SW 1271 (cell line): Measurements from ENCODE around the gene GPR152.
"Not testable (repeated sequence)": the region's sequence is repeated elsewhere in the genome, so short reads cannot be mapped to it uniquely, and the experiment has no call there.

Experiments
- DNase-seq, 2 experiments: peaks; one replicate each; lab custom pipeline; 2025; lab: John Stamatoyannopoulos, UW

GPR152 gene

DNA sequence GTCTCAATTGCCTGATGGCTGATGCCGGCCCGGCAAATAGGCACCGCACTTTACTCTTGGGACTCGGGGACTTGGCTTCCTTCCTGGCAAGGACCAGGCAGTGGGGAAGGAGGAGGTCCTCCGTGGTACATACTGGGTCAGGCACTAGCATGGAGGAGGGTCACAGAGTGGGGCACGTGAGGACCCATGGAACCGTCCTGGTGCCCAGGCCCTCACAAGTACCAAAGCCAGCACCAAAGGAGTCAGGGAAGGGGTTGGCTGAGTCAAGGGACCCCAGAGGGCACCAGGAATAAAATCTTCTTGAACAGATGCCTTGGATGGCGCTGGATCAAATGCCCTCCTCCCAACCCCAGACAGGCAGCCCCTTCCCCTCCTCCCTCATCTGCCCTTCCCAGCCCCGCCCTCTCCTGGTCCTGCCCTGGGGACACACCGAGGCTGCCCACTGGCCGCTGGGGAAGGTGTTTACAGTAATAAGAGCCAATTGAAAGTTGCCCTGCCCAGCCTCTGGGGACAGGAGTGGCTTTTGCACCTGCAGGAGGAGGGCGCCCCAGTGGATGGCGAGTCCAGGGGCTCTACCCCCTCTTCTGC is 42.7 kb downstream of the GPR152 start:
- no peak for DNase-seq

- DNase-seq, result no peak
Observed at GRCh38 chr11:67409261-67409666, 43.3 kb downstream of the GPR152 start.

GRCh38 chr11:67408437-67409200 is 43.9 kb downstream of the GPR152 start:
- DNase-seq, result no peak

DNA sequence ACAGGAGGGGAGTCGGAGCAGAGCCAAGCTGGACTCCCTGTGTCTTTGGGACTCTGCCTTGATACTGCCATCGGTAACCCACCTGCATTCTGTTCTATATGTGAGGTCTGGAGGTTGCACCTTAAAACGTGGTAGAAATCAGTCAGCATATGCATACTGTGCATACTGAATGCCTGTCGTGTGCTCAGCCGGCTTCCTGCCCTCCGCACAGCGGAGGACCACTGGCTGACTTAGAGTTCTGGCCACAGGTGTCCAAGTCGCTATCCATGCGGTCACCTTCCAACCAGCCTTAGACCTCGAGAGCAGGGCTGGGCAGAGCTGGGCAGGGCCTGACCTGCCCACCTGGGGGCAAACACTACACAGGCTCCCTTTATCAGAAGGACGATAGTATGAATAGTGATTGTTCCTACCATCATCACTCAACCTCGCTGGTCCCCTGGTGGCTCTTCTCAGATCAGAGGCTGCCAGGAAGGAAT is 44.8 kb downstream of the GPR152 start:
- no peak for DNase-seq

GRCh38 chr11:67406969-67407687 is 45.4 kb downstream of the GPR152 start:
- no peak for DNase-seq

DNA sequence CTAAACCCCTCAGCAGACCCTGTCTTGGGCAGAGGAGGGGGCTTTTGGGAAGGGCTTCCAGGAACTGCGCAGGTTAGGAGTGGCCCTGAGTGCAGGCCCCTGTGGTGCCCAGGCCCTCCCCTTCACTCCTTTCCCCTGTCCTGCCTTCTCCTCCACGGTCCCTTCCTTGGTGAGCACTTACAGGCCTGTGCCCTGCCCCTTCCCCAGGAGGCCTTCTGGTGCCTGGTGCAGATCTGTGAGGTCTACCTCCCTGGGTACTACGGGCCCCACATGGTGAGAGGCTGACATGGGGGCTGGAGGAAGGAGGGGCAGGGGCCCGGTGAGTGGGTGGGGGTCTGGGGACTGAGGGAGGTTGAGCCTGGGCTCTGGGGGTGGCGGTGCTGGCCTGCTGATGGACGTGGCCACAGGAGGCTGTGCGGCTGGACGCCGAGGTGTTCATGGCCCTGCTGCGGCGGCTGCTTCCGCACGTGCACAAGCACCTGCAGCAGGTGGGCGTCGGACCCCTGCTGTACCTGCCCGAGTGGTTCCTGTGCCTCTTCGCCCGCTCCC is 46.0 kb downstream of the GPR152 start:
- DNase-seq, result no peak

- DNase-seq, result no peak
Observed at GRCh38 chr11:67405688-67406339, 46.7 kb downstream of the GPR152 start.

GRCh38 chr11:67405196-67405567 is 47.3 kb downstream of the GPR152 start:
- DNase-seq, result no peak

- DNase-seq, result no peak
Observed at GRCh38 chr11:67404515-67405195, 47.9 kb downstream of the GPR152 start.

GRCh38 chr11:67403085-67403484 is 49.4 kb downstream of the GPR152 start:
- DNase-seq, result not testable (repeated sequence)

- DNase-seq, result not testable (repeated sequence)
Observed at GRCh38 chr11:67402192-67402839, 50.2 kb downstream of the GPR152 start.

DNA sequence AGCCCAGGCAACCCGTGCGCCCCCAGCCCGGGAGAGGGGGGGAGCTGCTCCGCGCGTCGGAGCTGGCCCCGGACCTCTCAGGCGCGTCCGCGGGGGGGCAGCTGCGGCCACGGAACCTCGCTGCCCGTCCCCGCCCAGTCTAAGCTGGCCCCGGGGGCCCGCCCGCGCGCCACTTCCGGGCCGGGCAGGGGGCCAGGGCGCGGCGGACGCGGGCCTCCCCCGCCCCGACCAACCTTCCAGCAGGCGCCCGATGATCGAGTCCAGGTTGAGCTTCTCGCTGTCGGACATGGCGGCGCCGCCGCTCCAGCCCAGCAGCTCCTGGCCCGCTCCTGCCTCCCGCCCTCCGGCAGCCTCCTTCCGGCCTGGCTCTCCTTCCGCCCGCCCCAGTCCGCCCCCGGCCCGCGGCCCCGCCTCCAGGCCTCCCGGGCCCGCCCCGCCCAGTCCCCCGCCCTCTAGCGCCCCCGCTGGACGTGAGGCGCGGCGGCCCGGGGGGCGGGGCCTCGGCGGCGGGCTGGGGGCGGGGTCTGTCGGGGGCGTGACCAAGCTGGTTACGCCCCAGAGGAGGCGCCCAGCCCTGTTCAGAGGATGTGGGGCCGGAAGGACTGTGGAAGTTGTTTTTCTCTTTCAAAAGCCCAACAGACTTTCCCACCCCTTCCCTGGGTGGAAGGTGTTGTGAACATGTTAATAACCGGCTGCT is 50.9 kb downstream of the GPR152 start, which contains the start of gene PPP1CA:
TSS of gene PPP1CA (minus strand) at position 364 of the 697 bp plus-strand sequence. CDS start at position 288, 76 bp downstream.
- DNase-seq, result peak; percentile 70 to 85
